HCT116 (cell line): Measurements from ENCODE around the gene MSTO1.
"Not testable (repeated sequence)": the region's sequence is repeated elsewhere in the genome, so short reads cannot be mapped to it uniquely, and the experiment has no call there.

ENCODE experiments used
- EGR1 ChIP-seq: IDR thresholded peaks from 2 replicates; pipeline ENCODE4 v1.6.1; 2012; ENCODE audit warnings: low read depth
- TF ChIP-seq, protein P1 (sequence below), 3 experiments: fragments of 200-600 bp in 1 of 3; sonication (generic) in 1 of 3; IDR thresholded peaks in 2 of 3; conservative IDR thresholded peaks in 1 of 3; 2 replicates each; pipeline ENCODE4 v1.5.1; 2012 to 2017; ENCODE audit warnings: low read depth in 2 of 3, low read length in 2 of 3, antibody characterized with exemption in 1 of 3, borderline replicate concordance in 1 of 3, control low read depth in 1 of 3, mild to moderate bottlenecking in 1 of 3, mixed read lengths in 1 of 3, mixed run types in 1 of 3, moderate library complexity in 1 of 3; ENCODE audit not compliant: insufficient read depth in 1 of 3

DNA sequence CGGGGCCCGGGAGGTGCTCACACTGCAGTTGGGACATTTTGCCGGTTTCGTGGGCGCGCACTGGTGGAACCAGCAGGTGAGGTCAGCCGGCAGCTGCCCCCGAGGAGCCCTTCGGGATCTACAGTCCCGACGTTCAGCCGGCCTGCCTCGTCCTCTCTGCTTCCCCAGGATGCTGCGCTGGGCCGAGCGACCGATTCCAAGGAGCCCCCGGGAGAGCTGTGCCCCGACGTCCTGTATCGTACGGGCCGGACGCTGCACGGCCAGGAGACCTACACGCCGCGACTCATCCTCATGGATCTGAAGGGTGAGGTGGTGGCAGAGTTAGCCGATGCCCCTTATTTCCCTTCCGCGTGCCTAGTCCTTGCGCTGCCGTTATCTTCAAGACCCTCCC lies 234 bp downstream of the MSTO1 start:
- TF ChIP-seq EGR1 = not testable (repeated sequence)
- TF ChIP-seq, protein P1, sequence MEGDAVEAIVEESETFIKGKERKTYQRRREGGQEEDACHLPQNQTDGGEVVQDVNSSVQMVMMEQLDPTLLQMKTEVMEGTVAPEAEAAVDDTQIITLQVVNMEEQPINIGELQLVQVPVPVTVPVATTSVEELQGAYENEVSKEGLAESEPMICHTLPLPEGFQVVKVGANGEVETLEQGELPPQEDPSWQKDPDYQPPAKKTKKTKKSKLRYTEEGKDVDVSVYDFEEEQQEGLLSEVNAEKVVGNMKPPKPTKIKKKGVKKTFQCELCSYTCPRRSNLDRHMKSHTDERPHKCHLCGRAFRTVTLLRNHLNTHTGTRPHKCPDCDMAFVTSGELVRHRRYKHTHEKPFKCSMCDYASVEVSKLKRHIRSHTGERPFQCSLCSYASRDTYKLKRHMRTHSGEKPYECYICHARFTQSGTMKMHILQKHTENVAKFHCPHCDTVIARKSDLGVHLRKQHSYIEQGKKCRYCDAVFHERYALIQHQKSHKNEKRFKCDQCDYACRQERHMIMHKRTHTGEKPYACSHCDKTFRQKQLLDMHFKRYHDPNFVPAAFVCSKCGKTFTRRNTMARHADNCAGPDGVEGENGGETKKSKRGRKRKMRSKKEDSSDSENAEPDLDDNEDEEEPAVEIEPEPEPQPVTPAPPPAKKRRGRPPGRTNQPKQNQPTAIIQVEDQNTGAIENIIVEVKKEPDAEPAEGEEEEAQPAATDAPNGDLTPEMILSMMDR (IDR thresholded peaks at IDR 0.05 in 2 of 3, conservative IDR thresholded peaks at IDR 0.05 in 1 of 3; ENCODE audit: borderline replicate concordance in 1 of 3, insufficient read depth in 1 of 3, low read depth in 2 of 3, low read length in 2 of 3) = not testable (repeated sequence)
